NT2/D1 (cell line): ENCODE data around the gene CLMP.

Source experiments
- SUZ12 ChIP-seq: IDR thresholded peaks from 2 replicates; pipeline ENCODE4 v1.6.1; 2011; ENCODE audit not compliant: insufficient read length, insufficient read depth; ENCODE audit errors: extremely low read depth
- YY1 ChIP-seq: IDR thresholded peaks from 2 replicates; pipeline ENCODE4 v1.6.1; 2011; ENCODE audit not compliant: insufficient read length, insufficient read depth
- ZNF274 ChIP-seq: IDR thresholded peaks from 2 replicates; pipeline ENCODE4 v1.6.1; 2011; ENCODE audit warnings: mild to moderate bottlenecking, low read depth, low read length

DNA sequence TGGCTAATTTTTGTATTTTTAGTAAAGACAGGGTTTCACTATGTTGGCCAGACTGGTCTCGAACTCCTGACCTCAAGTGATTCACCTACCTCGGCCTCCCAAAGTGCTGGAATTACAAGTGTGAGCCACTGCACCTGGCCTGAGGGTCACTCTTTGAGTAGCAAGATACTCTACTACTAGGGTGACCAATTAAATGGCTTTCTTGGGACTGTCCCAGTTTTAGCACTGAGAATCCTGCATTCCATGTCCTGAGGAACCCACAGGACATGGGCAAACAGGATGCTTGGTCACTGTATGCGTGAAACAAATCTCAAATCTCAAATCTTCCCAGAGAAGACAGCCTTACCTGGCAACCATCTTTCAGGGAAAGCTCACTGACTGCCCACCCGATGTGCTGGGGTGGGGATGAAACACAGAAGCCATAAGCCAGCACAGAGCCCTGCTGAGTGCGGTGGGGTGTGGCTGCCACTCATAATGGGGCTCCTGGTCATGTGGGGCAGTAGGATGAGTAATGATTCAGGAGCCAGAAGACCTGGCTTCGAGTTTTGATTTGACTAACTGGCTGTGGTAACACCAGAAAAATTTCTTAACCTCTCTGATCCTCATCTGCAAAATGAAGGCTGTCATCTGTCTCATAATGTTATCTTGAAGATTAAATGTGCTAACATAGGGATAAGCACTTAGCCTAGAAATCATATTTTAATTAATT is 11.5 kb downstream of the CLMP start:
- TF ChIP-seq SUZ12 (no peak), ZNF274 (no peak), YY1 (no peak)
